COLO668 (cell line): ENCODE data around the gene OCEL1.

ENCODE experiments used
- DNase-seq: peaks from one replicate; lab custom pipeline; 2025; ENCODE audit not compliant: unreplicated experiment; lab: John Stamatoyannopoulos, UW

The OCEL1 gene

DNA sequence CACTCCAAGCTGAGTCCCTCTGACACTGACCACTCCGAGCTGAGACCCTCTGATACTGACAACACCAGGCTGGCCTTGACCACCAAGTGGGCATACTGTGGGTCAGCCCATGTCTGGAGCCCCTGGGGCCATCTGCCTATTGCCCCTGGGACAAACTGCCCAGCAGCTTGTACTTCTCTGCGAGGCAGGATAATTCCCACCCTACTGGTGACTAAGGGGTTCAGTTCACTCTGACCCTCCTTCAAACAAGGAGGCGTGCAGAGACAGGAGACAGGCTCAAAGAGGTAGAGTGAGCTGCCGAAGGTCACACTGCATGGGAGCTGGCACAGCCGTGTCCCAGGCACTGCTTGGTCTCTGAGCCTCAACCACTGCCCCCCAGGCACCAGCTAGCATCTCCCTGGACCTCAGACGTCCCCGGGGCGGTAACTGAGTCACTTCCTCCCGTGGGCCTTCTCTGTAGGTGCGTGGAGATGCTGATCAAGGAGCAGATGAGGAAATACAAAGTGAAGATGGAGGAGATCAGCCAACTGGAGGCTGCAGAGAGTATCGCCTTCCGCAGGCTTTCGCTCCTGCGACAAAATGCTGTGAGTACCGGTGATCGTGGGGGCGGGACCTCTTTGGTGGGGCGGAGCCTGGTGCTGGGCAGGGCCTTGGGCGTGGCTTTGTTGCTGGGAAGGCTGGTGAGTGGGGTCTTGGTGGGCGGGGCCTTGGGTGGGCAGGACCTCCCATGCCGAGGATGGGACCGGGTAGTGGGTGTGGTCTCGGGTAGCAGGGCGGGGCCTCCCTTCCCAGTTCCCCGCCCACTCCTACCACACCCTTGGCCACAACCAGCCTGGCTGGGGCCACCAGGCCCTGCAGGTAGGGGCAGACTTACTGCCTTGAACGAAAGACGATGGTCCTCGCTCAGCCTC, 16.6 kb upstream of the OCEL1 start:
- DNase-seq = peak; percentile 11

DNA sequence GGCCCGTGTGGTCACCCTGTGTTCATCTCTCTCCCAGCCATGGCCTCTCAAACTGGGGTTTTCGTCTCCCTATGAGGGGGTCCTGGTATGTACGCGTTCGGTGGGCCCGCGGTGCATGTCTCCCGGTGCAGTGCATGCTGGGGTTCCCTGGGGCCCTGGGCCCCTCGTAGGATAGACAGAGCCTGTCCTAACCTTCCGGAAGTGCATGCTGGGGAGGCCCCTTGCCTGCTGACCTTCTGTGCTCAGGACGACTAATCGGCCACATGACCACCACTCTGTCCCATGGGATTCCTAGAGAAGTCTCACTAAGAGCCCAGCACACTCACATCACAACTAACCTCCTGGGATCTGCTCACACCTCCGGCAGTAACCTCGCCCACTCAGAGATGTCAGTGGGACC, 15.7 kb upstream of the OCEL1 start:
- DNase-seq = no peak

GRCh38 chr19:17211547-17212446, 14.2 kb upstream of the OCEL1 start:
- no peak for DNase-seq

GRCh38 chr19:17213334-17213733, 12.7 kb upstream of the OCEL1 start:
- DNase-seq = no peak

DNA sequence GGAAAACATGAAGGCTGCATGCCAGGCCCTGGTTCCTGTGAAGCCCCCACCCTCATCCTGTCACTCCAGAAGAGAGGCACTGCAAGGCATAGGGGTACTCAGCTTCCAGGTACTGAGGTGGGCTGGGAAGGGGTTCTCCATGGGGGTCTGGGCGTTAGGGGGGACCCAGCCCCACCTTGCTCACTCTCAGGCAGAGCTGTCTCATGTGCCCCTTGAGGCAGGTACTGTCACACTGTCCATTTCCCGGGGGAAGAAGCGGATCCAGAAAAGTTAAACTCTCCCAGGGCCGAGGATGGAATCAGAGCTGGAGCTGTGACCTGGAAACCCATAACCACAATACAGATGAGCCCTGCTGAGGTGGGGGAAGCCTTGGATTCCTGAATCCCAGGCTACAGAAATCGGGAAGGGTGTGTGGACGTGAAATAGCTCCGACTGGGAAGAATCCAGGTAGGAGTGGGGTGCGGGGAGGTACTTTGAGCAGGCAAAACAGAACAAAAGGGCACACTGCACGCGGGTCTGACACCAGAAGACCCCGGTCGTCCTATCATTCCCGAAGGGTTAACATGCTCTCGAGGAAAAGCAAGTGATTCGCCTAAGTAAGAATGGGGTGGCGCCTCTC, 11.4 kb upstream of the OCEL1 start:
- no peak for DNase-seq

DNA sequence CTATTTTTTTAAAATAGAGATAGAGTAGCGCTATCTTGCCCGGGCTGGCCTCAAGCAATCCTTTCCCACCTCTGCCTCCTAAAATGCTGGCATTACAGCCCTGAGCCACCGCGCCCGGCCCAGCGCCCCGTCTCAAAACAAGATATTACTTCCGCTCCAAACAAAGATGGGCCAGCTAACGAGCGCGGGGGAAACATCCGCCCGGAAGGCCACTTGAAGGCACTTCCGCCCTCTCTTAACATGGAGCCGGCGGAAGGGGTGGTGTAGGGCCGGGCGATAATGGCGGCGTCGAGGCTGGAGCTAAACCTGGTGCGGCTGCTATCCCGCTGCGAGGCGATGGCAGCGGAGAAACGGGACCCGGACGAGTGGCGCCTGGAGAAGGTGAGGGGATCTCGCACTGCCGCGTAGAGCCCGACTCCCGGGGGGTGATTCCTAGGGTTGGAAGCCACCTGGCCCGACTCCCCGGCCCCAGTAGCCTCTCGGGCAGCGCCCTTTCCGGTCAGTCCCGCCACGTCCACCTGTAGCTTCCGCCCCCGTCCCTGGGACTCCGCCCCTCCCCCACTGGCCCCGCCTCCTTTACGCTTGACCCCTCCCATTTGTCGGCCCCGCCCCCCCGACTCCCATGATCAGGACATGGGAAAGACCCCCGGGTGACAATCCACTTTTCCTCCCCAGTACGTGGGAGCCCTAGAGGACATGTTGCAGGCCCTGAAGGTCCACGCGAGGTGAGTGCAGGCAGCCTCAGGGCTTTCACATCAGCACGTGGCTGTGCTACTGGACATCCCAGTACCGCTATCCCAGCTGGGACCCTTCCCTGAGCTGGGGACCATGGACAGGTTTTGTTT, 10.7 kb upstream of the OCEL1 start, which contains the start of gene USE1:
Gene USE1, plus strand, starts transcription at position 231 of the 845 bp plus-strand sequence. Its CDS starts 49 bp downstream, at position 280.
- peak; percentile 91 for DNase-seq

DNA sequence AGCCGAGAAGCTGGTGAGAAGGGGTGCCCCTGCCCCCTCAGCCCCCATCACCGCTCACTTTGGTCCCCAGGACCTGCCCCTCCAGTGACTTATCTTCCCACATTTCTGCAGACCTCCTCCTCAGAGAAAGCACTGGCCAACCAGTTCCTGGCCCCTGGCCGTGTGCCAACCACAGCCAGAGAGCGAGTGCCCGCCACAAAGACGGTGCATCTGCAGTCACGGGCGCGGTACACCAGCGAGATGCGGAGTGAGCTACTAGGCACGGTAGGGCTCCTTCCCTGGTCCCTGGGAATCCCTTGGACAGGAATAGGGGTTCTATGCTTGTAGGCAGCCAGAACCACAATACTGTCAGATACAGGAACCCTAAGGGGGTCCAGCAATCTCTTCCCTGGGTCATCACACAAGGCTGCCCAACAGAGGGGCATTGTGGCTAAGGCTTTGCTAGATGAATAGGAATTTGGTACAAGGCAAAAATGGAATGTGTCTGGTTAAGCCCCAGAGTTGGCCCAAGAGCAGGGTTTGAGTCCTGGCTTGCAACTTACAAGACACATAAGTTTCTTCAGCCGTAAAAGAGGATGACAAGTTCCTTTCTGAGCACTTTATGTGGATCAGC, 9.9 kb upstream of the OCEL1 start:
- DNase-seq = peak; percentile 34

DNA sequence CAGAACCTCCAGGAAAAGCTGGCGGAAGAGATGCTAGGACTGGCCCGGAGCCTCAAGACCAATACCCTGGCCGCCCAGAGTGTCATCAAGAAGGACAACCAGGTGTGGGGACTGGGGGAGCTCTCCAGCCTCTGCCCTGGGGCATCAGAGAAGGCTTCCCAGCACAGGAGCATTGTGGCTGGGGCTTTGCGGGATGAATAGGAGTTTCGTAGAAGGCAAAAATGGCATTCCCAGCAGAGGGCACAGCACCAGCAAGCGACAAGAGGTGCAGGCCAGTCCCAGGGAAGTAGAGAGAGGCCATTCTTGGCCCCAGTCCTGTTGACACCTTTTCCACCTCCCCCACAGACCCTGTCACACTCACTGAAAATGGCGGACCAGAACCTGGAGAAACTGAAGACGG, 6.7 kb upstream of the OCEL1 start:
- no peak for DNase-seq

DNA sequence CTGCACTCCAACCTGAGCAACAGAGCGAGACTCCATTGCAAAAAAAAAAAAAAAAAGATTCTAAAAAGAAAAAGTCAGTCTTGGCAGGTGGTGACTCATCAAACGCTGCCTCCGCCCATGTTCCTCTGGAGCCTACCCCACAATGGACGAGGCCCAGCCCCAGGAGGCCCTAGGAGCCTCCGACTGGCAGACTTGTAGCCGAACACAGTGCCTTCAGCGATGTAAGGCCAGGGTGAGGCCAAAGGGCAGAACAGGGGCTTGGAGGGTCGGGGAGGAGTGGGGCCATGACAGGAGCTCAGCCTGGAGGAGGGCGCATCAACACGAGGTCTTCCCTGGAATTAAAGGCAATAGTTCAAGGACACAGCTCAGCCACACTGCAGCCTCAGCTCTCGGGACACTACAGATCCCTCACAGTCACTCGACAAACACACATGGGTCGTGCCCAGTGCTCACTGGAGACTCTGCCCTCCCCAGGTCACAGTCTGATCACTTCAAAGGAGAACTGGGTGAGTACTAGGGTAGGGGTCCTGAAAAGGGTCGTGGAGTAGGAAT, 5.7 kb upstream of the OCEL1 start:
- DNase-seq = no peak

DNA sequence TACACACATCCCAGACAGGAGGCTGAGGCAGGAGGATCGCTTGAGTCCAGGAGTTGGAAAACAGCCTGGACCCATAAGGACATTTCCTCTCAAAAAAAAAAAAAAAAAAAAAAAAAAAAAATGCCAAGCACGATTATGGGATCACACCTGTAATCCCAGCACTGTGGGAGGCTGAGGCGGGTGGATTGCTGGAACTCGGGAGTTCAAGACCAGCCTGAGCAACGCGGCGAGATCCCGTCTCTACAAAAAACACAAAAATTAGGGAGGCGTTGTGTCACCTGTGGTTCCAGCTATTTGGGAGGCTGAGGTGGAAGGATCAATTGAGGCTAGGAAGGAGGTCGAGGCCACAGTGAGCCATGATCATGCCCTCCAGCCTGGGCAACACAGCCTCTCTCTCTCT, 973 bp upstream of the OCEL1 start:
- no peak for DNase-seq

- DNase-seq = no peak
These were observed 1.9 kb downstream of the OCEL1 start for GRCh38 chr19:17227798-17228367.

- DNase-seq = no peak
These were observed 3.9 kb downstream of the OCEL1 start for GRCh38 chr19:17229890-17230289.

DNA sequence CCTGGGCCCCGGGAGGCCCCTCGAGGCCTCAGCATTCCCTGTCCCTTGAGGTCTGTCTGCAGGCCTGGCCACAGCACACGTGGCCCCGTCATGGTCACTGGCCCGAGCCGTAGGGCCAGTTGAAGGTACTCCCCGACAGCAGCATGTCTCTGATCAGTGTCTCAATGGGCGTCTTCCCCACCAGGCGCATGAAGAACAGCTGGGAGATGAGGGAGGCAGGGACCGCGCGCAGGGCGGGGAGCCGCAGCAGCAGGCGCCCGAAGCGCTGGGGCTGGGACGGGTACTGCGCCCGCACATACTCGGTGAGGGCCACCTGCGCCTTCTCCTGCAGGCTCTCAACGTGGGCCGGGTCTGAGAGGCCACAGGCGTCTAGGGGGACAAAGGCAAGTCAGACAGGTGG, 6.2 kb downstream of the OCEL1 start:
- no peak for DNase-seq

DNA sequence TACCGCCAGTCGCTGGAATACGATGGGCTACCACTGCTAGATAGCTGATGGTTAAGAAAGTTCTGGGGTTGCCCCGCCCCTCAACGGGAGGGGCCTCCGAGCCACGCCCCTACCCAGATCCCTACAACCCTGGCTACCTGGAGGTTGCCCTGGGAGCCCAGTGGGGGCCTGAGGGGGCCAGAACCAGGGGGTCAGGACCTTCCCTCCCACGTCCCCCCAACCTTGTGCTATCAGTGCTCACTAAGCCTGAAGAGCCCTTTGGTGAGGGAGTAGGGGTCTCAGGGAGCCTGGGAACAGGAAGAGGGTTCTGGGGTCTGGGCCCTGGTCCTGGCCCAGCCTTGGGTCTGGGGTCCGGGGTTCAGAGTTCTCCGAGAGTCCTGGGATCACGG, 8.9 kb downstream of the OCEL1 start:
- DNase-seq = peak; percentile 74

GRCh38 chr19:17235300-17235970, 9.4 kb downstream of the OCEL1 start:
- DNase-seq = peak; percentile 85

DNA sequence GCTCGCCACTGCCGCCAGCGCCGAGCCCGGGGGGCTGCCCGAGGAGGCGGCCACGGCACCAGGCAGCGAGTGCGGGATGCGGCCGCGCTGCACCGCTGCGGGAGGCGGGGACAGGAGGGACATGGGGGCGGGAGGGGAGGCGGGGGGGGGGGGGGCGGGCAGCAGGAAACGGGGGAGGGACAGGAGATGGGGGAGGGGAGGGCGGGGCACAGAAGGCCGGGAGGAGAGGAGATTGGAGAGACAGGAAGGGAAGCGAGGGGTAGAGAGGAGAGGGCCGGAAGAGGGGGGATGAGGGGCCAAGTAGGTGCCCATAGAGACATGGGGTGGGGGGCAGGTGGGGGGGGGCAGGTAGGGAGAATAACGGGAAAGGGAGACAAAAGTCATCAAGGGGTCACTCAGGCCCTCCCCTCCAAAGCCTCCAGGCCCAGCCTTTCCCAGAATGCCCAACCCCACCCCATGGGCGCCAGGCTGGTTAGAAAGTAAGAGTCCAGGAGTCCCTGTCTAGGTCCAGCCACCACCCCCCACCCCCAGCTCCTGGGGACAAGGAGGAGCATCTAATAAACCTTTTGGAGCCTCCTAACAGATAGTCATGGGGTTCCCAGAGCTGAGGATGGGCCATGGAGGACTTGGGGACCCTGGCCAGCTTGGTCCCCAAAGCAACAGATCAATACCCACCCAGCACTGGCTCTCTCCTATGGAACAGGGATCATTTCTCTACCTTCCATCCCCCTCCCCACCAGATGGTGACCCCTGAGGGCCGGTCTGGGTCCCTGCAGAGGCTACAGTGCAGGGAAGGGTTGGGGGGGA, 10.1 kb downstream of the OCEL1 start:
- peak; percentile 79 for DNase-seq

GRCh38 chr19:17236811-17237543, 11.0 kb downstream of the OCEL1 start:
- no peak for DNase-seq
